Measurements from ENCODE around the gene ZBTB39.
"Not testable (repeated sequence)": the region's sequence is repeated elsewhere in the genome, so short reads cannot be mapped to it uniquely, and the experiment has no call there.

The ZBTB39 gene

DNA sequence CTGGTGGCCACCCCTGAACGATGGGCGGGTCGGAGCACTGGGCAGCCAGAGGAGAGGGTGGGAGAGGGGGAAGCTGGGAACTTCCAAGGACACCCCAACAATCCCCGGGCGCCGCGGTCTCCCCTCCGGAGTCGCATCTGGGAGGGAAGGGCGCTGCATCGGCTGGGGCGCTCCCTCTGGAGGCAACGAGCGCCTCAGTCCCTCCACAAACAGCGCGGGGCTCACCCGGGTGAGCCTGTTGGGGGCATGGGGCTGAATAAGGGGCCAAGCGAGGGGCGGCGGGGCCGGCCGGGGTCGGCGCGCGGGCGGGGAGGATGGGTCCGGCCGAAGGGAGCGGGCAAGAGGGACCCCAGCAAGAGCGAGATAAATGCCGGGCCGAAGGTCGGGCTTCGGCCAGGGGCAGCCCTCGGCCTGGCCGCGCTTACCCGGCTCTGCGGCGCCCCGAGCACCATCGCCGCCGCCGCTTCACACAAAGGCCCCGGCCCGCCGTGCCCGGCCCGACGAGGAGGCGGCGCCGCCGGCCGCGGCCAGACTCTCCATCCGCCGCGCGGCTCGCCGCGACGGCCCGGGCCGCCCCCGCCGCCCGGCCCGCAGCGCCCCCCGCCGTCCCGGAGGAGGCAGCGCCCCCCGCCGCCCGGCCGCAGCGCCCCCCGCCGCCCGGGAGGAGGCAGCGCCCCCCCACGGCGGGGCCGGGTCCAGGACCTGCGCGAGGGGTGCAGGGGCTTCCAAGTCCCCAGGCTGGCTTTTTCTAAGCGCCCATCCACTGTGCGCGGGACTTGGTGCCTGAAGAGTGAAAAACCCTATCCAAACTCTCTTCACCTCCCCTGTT, at the start of gene ZBTB39:
TSS of gene ZBTB39 (minus strand) at position 567 of the 829 bp plus-strand sequence. CDS start 1,629 bp downstream, outside the sequence.
- peak; percentile 77 for DNase-seq

- no peak for DNase-seq
Measured at GRCh38 chr12:57055824-57056223, 49.5 kb upstream of the ZBTB39 start.

- DNase-seq, result not testable (repeated sequence)
Measured at GRCh38 chr12:57053901-57054300, 47.6 kb upstream of the ZBTB39 start.

DNA sequence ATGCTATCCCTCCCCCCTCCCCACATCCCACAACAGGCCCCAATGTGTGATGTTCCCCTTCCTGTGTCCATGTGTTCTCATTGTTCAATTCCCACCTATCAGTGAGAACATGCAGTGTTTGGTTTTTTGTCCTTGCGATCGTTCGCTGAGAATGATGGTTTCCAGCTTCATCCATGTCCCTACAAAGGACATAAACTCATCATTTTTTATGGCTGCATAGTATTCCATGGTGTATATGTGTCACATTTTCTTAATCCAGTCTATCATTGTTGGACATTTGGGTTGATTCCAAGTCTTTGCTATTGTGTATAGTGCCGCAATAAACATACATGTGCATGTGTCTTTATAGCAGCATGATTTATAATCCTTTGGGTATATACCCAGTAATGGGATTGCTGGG, 46.8 kb upstream of the ZBTB39 start:
- DNase-seq, result not testable (repeated sequence)

GRCh38 chr12:57051011-57051410, 44.7 kb upstream of the ZBTB39 start:
- no peak for DNase-seq

GRCh38 chr12:57049890-57050289, 43.5 kb upstream of the ZBTB39 start, which contains the start of gene MYO1A:
Gene MYO1A (minus strand): TSS chr12:57050129. CDS start chr12:57048323, 1,806 bp downstream.
- DNase-seq, result no peak

DNA sequence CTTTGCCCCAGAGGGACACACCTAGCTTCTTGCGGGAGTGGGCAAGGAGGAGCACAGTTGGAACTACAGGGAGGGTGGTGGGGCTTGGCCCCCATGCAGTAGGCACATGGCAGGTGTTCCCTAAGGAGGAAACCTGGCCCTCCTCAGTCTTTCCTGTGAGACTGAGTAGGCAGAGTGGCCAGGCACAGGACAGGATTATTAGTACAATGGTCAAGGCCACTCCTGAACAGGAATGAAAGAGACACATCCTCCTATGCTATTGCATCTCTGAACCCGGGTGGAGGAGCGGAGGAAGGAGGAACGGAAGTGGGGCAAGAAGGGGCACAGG, 42.7 kb upstream of the ZBTB39 start:
- DNase-seq, result no peak

DNA sequence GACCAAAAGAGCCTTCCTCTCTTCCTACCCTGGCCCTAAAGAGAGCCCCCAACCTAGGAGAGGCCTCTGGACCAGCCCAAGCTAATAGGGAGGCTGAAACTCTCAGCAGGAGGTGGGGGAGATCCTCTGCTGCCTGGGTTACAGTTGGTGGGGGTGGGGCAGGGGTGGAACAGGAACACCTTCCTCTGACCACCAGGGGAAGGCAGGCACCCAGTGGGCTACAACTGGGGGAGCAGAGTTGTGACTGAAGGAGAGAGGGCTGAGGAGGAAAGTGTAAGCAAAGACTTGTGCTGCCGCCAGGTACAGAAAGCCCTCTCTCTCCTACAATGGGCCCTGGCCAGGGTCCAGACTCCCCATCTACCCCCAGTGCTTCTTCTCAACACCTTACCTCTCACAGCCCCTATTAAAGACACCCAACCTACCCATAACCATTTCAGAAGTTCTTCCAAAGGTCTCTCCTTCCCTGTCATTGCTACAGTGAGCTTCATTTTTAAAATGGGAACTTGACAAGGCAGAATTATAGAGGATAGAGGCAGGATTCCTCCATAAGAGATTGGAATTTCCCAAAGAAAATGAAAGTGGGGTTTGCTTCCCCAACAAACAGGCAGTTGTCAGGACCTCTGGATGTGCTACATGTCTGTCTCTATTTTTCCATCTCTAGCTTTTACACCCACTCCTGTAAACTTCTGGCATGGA, 42.2 kb upstream of the ZBTB39 start:
- DNase-seq, result no peak

GRCh38 chr12:57047981-57048380, 41.6 kb upstream of the ZBTB39 start:
- DNase-seq, result no peak

- peak; percentile 38 for DNase-seq
Measured at GRCh38 chr12:57046947-57047890, 40.9 kb upstream of the ZBTB39 start.

GRCh38 chr12:57046086-57046791, 39.9 kb upstream of the ZBTB39 start:
- DNase-seq, result no peak

GRCh38 chr12:57044889-57045288, 38.5 kb upstream of the ZBTB39 start:
- no peak for DNase-seq

GRCh38 chr12:57044468-57044867, 38.1 kb upstream of the ZBTB39 start:
- DNase-seq, result no peak

- DNase-seq, result no peak
Measured at GRCh38 chr12:57042695-57043094, 36.3 kb upstream of the ZBTB39 start.

- no peak for DNase-seq
Measured at GRCh38 chr12:57040750-57041149, 34.4 kb upstream of the ZBTB39 start.

- DNase-seq, result no peak
Measured at GRCh38 chr12:57040211-57040610, 33.9 kb upstream of the ZBTB39 start.

DNA sequence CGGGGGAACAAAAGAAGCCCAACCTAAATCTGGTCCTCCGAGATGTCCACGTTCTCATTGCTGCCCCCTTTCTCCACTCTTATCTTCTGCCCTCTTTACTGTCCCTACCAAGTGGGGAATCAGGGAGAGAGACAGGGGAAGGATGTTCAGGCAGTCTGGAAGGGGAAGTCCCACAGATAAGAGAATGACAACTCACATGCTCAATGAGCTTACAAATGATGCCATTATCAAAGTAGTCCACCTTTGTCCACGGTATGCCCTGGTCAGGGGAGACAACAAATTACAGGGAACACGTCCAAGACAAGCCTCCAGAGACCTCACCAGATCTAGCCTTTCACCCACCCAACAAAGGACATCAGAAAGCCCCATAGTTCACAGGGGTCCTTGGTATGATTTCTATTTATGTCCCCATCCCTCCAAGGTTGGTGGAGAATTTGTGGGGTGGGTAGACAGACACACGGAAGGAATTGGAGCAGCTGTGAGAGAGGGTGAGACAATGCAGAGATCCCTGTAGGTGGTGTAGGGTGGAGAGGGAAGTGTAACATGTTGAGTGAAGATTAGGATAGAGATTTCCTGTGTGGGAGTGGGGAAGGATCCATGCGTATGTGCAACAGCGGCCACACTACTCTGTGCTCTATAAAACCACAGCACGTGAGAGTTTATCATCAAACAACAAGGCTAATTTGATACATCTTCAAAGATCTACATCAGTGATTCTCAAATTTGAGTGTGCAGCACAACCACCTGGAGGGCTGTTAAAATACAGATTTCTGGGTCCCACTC, 32.9 kb upstream of the ZBTB39 start:
- no peak for DNase-seq

GRCh38 chr12:57037264-57037663, 30.9 kb upstream of the ZBTB39 start:
- no peak for DNase-seq

- DNase-seq, result no peak
Measured at GRCh38 chr12:57033431-57033830, 27.1 kb upstream of the ZBTB39 start.

DNA sequence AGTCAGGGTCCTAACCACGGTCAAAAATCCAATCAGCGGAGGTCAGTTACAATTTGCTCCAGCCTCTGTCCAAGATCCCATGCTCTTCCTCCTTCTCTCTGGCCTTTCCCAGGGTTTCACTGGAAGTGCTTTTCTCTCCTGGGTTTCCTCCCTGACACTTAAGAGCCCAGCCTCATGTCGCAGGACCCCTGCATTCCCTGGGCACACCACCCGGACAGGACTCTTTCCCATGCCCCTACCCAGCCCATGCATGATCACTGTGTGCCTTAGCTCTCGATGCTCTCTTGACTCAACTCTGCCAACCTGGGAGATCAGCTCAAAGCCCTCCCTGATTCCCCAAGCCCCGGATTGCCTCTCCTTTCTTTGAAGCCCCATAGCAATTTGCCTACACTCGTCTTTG, 25.4 kb upstream of the ZBTB39 start:
- no peak for DNase-seq

DNA sequence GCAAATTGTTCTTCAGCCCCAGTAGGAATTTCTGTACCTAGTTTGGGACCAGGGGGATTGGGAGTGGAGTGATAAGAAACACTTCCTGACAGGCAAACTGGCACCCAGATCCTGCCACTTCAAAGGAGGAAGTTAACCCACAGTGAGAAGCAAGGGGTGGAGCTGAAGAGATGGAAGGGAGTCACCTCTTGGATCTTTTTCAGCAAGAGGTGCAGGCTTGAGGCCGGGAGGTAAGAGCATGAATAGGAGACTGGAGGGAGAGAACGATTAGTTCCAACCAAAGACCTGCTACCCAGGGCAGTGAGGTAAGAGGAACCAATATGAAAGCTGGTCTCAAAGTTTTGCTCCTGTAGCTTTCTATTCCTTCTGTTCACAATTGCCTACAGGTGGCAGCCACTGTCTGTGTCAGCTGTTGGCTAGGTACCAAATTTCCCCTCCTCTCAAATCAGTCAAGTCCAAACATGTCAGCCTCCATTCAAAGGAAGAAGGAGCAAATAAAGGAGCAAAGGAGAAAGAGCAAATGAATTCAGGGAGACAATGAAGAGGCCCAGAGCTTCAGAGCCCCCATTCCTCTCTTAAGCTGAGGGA, 24.9 kb upstream of the ZBTB39 start:
- peak; percentile 19 for DNase-seq
